Esophagus muscularis mucosa (tissue), 3 donors: Measurements from ENCODE around the gene DBP.

Experiments
- EP300 ChIP-seq: sonication (generic); formaldehyde crosslinking; IDR thresholded peaks from one replicate; pipeline ENCODE4 v1.6.1; 2017; ENCODE audit warnings: antibody characterized with exemption
- TF ChIP-seq, protein P1 (sequence below), 3 experiments: fragments of 200-600 bp in 2 of 3; fragments of 450-650 bp in 1 of 3; sonication (generic) in 2 of 3; IDR thresholded peaks; one replicate each; pipeline ENCODE4 v1.5.1; 2017 to 2019; ENCODE audit warnings: antibody characterized with exemption in 3 of 3, mild to moderate bottlenecking in 2 of 3, moderate library complexity in 1 of 3

DNA sequence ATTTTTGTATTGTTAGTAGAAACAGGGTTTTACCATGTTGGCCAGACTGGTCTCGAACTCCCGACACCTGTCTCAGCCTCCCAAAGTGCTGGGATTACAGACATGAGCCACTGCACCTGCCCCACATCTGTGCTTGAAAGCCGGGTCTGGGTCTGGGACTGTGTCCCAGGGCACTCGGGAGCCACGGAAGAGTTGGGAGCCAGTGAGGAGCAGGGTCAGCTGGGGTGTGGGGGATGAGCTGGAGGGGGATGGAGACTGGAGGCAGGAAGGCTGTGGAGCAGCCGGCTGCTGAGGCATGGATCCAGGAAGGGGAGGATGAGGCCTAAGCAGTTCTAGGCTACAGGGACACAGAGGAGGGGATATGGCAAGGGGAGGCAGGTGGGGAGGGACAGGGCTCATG lies 41.3 kb downstream of the DBP start:
- TF ChIP-seq EP300: no peak
- TF ChIP-seq, protein P1, sequence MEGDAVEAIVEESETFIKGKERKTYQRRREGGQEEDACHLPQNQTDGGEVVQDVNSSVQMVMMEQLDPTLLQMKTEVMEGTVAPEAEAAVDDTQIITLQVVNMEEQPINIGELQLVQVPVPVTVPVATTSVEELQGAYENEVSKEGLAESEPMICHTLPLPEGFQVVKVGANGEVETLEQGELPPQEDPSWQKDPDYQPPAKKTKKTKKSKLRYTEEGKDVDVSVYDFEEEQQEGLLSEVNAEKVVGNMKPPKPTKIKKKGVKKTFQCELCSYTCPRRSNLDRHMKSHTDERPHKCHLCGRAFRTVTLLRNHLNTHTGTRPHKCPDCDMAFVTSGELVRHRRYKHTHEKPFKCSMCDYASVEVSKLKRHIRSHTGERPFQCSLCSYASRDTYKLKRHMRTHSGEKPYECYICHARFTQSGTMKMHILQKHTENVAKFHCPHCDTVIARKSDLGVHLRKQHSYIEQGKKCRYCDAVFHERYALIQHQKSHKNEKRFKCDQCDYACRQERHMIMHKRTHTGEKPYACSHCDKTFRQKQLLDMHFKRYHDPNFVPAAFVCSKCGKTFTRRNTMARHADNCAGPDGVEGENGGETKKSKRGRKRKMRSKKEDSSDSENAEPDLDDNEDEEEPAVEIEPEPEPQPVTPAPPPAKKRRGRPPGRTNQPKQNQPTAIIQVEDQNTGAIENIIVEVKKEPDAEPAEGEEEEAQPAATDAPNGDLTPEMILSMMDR (IDR thresholded peaks at IDR 0.05): no peak
